ENCODE measurements around the gene TNPO1.
"Not testable (repeated sequence)": the region's sequence is repeated elsewhere in the genome, so short reads cannot be mapped to it uniquely, and the experiment has no call there.

Gene TNPO1

DNA sequence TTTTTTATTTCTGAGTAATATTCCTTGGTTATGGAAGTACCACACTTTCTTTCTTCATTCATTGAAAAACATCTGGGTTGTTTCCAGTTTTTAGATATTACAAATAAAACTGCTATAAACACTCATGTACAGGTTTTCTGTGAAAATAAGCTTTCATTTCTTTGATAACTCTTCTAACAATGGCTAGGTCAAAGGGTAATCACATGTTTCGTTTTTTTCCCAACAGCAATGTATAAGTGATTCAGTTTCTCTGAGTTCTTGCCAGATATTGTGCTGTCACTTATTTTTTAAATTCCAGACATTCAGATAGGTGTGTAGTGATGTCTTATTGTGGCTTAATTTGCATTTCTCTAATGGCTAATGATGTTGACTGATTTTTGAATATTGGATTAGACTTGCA is 16.7 kb upstream of the TNPO1 start:
- DNase-seq (ENCODE audit: low read depth) = peak; percentile 8

DNA sequence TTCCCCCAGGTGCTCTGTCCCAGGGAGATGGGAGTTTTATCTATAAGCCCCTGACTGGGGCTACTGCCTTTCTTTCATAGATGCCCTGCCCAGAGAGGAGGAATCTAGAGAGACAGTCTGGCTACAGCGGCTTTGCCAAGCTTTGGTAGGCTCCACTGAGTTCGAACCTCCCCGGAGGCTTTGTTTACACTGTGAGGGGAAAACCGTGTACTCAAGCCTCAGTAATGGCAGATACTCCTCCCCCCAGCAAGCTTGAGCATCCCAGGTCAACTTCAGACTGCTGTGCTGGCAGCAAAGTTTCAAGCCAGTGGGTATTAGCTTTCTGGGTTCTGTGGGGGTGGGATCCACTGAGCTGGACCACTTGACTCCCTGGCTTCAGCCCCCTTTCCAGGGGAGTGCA is 7.8 kb upstream of the TNPO1 start:
- not testable (repeated sequence) for H3K4me3 ChIP-seq (ENCODE audit: low read length); DNase-seq (ENCODE audit: low read depth)

More for the DNA sequence above, 16.7 kb upstream of the TNPO1 start:
- TF ChIP-seq, protein P1, sequence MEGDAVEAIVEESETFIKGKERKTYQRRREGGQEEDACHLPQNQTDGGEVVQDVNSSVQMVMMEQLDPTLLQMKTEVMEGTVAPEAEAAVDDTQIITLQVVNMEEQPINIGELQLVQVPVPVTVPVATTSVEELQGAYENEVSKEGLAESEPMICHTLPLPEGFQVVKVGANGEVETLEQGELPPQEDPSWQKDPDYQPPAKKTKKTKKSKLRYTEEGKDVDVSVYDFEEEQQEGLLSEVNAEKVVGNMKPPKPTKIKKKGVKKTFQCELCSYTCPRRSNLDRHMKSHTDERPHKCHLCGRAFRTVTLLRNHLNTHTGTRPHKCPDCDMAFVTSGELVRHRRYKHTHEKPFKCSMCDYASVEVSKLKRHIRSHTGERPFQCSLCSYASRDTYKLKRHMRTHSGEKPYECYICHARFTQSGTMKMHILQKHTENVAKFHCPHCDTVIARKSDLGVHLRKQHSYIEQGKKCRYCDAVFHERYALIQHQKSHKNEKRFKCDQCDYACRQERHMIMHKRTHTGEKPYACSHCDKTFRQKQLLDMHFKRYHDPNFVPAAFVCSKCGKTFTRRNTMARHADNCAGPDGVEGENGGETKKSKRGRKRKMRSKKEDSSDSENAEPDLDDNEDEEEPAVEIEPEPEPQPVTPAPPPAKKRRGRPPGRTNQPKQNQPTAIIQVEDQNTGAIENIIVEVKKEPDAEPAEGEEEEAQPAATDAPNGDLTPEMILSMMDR (IDR thresholded peaks at IDR 0.05; ENCODE audit: insufficient read depth, low read depth, low read length, missing control alignments) = no peak
- no peak overlapping the region for H3K4me3 ChIP-seq (ENCODE audit: low read length)

DNA sequence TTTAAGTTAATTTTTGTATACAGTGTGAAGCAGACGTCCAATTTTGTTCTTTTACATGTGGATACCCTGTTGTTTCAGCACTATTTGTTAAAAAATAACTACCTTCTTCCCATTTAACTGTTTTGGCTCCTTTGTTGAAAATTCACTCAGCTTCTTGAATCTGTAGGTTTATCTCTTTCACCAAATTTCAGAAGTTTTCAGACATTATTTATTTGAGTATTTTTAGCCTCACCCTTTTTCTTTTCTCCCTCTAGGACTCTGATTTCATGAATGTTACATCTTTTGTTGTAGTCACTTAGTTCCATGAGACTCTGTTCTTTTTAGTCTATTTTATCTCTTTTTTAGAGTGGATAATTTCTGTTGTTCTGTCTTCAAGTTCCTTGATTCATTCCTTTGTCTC is 4.6 kb upstream of the TNPO1 start:
- DNase-seq (ENCODE audit: low read depth) = no peak
- TF ChIP-seq, protein P1 (IDR thresholded peaks at IDR 0.05; ENCODE audit: insufficient read depth, low read depth, low read length, missing control alignments) = no peak

DNA sequence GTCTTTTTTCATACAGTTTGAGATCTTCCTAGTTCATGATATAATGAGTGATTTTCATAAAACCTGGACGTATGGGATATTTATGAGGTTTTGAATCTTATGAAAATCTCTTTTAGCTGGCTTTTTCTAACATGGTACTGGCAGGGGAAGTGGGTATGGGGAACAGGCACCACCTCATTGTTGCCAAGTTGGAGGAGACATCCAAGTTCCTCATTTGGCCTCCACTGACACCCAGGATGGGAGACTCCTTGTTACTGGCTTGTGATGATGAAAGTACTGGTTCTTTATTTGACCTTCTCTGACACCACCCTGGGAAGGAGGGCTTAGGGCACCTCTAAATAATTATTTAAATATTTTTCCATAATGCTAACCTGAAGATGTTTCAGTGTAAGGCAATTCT is 4.0 kb upstream of the TNPO1 start:
- H3K4me3 ChIP-seq (ENCODE audit: low read length) = no peak overlapping the region
- DNase-seq (ENCODE audit: low read depth) = no peak
- TF ChIP-seq, protein P1 (IDR thresholded peaks at IDR 0.05; ENCODE audit: insufficient read depth, low read depth, low read length, missing control alignments) = no peak

More for the DNA sequence above, 4.6 kb upstream of the TNPO1 start:
- H3K4me3 ChIP-seq (ENCODE audit: low read length) = no peak overlapping the region

DNA sequence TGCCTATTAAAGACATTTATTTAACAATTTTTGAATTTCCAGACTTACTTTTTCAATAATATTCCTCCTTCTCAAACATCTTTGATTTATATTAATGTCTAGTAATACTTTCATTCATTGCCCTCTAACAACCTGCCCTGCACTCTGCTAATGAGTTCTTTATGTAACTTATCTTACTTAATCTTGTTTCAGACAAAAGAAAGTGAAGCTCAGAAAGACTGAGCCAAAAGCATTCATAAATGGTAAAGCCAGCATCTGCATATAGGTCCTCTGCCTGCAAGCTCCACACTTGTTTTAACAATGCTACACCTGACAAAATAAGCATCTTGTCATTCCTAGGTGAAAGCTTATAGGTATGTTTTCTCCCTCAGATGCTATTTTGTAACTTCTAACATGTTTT is 2.4 kb upstream of the TNPO1 start:
- no peak overlapping the region for H3K4me3 ChIP-seq (ENCODE audit: low read length)
- TF ChIP-seq, protein P1 (IDR thresholded peaks at IDR 0.05; ENCODE audit: insufficient read depth, low read depth, low read length, missing control alignments) = no peak
- no peak for DNase-seq (ENCODE audit: low read depth)

DNA sequence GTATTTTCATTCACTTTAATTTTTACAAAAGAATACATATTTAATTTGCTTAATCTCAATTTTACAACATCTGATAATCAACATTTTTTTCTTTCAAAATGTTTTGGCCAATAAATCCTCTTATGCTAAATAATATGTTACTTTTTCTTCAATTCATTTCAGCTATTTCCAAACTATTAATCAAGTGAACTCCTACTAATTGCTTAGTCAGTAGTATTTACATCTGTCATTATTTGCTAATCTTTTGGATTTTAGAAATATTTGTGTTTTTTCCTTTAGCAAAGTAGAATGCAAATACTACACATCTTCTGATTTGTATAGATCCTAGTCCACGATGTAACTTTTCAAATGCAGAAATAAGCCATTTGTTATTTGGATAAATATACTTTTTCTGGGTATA is 1.6 kb upstream of the TNPO1 start:
- DNase-seq (ENCODE audit: low read depth) = no peak
- TF ChIP-seq, protein P1 (IDR thresholded peaks at IDR 0.05; ENCODE audit: insufficient read depth, low read depth, low read length, missing control alignments) = no peak
- H3K4me3 ChIP-seq (ENCODE audit: low read length) = no peak overlapping the region

DNA sequence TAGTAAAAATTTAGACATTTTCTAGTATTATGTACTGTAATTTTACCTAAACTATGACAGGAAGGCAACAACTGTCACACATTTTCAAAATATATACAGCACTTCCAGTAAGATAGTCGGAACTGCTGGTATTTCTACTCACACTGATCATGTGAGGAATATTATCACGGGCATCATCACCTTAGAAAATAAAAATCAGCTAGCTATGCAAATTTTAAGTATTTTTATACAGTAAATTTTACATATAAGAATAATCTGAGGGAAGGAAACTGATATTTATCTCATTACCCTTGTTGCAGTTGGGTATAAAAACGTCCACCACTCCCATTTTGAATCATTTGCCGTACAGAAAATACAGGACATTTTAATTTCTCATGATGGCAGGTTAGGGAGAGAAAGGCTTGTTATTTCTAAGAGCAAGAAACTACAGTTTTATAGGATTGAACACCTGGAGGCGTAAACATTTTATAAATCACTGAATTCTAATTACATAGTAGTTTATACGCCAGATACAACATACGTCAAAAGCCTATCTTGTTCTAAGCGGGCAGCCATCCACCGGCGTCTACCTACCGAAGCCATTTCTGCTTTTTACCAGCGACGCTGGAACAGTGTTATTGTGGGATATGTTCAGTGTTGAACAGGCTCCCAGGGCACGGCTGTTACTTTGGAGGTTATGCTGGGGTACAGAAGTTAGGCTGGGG is 729 bp upstream of the TNPO1 start:
- TF ChIP-seq, protein P1 (IDR thresholded peaks at IDR 0.05; ENCODE audit: insufficient read depth, low read depth, low read length, missing control alignments) = no peak
- peak overlapping the region; percentile 79 for H3K4me3 ChIP-seq (ENCODE audit: low read length)
- DNase-seq (ENCODE audit: low read depth) = no peak
